Aorta (tissue), 5 donors: Measurements from ENCODE around the gene L2HGDH. TPM values are rescaled to one million over a fixed set of nuclear protein-coding genes. Genes with fewer than 3 reads are reported as not detected.

Experiments
- ATAC-seq: fragments of 200-7000 bp; cut with Tn5 transposase; one replicate; pipeline ENCODE4 v1.9.1; 2022; ENCODE audit warnings: moderate library complexity; ENCODE audit not compliant: low FRiP score
- DNase-seq, 2 donors: peaks; one replicate each; pipeline ENCODE4 v3.0.0-alpha.2; 2020
- H3K27ac ChIP-seq, 2 donors: one replicate each; pipeline ENCODE4 v1.5.1; 2013; ENCODE audit warnings: low read length in 2 of 2, mild to moderate bottlenecking in 2 of 2, moderate library complexity in 2 of 2, control low read depth in 1 of 2, inconsistent platforms in 1 of 2, low read depth in 1 of 2
- H3K27me3 ChIP-seq, 2 donors: one replicate each; pipeline ENCODE4 v1.6.1; 2013; ENCODE audit warnings: control low read depth in 1 of 2, low read length in 1 of 2, mild to moderate bottlenecking in 1 of 2, moderate library complexity in 1 of 2; ENCODE audit not compliant: insufficient read depth in 2 of 2, control insufficient read depth in 1 of 2
- H3K36me3 ChIP-seq, 2 donors: one replicate each; pipeline ENCODE4 v1.6.1; 2013; ENCODE audit warnings: control low read depth in 1 of 2, low read length in 1 of 2, mild to moderate bottlenecking in 1 of 2; ENCODE audit not compliant: insufficient read depth in 2 of 2, control insufficient read depth in 1 of 2
- H3K4me1 ChIP-seq, 2 donors: one replicate each; pipeline ENCODE4 v1.6.1; 2013; ENCODE audit warnings: low read length in 2 of 2, control low read depth in 1 of 2, mild to moderate bottlenecking in 1 of 2, moderate library complexity in 1 of 2; ENCODE audit not compliant: insufficient read depth in 2 of 2, control insufficient read depth in 1 of 2
- H3K4me3 ChIP-seq, 2 donors: one replicate each; pipeline ENCODE4 v1.5.1; 2013; ENCODE audit warnings: low read length in 2 of 2, control low read depth in 1 of 2, mild to moderate bottlenecking in 1 of 2
- H3K9me3 ChIP-seq: one replicate; pipeline ENCODE4 v1.6.1; 2013; ENCODE audit warnings: mild to moderate bottlenecking, low read length; ENCODE audit not compliant: control insufficient read depth
- WGBS, 2 donors: extraction: QIAGEN DNeasy Blood & Tissue Kit; methylation state at CpG; one replicate each; pipeline ENCODE4 v1.1.7; 2013; 5-methylcytosine and 5-hydroxymethylcytosine counted together
- intact Hi-C, 2 donors: fragments of 100-400 bp; cut with DNase I; formaldehyde crosslinking; loops; one replicate each; pipeline versions ENCODE4 v1.14.2 to v1.15.0; 2022
- polyA plus RNA-seq, 2 donors: library from polyadenylated mRNA; stranded (reverse); fragments of 200-250 nt; gene quantifications; one replicate each; pipeline ENCODE4 v1.2.3, GENCODE V29; 2013
- total RNA-seq, 2 donors: library from RNA; stranded (reverse); fragmentation: NEBNext Ultra II Directional; extraction: Animal tissue kit (Norgen Biotek cat#: 25700); gene quantifications; one replicate each; pipeline ENCODE4 v1.2.1, GENCODE V29; 2021
- donor health status: healthy with polysubstance abuse.
- donor health status: Bipolar disorder and iron deficiency.
- donor health status: DM: no; HTN: no; CAD: no.
- donor health status: DM: no; HTN: no; CAD: no.
- donor health status: DM: yes; HTN: yes; CAD: no.

Gene L2HGDH
- total and polyA plus RNA-seq, 4 donors: 1.9 to 2.7 (median 2.3) TPM

- Histone ChIP-seq H3K4me1 (no peaks in the 10 kb centered on the region), H3K27me3 (no peaks in the 10 kb centered on the region), H3K36me3 (no peaks in the 10 kb centered on the region), H3K27ac (no peak overlapping the region), H3K4me3 (no peak overlapping the region), H3K9me3 (no peaks in the 10 kb centered on the region)
- 95% methylated on average over 5 of the region's 5 CpGs for WGBS, 2 donors
- intact Hi-C loops: no loop called here
- ATAC-seq (no peak), DNase-seq (no peak)
Measured at GRCh38 chr14:50288146-50288545, 23.9 kb downstream of the L2HGDH start.

DNA sequence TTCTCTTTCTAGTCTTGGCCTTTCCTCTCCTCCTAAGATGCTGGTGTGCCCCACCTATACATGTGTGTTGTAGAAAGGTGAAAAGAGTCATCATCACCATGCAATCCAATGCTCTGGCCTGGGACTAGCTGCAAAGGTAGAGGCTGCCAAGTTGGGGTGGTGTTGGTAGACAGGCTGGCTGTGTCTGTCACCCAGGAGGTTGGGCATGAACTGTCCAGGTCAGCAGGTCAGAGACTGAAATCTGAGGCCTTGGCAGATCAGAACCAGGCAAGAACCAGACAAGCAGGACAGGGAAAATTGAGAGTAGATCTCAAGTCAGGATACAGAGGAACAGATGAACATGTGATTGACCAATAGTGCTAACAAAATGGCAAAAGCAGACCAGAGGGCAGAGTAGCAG, 26.2 kb downstream of the L2HGDH start:
- H3K27ac ChIP-seq: no peak overlapping the region
- no peaks in the 10 kb centered on the region for H3K4me1 ChIP-seq
- ATAC-seq: no peak
- no peaks in the 10 kb centered on the region for H3K36me3 ChIP-seq
- intact Hi-C loops: no loop called here
- H3K4me3 ChIP-seq: no peak overlapping the region
- no peak for DNase-seq
- no peaks in the 10 kb centered on the region for H3K27me3 ChIP-seq
- H3K9me3 ChIP-seq: no peaks in the 10 kb centered on the region

DNA sequence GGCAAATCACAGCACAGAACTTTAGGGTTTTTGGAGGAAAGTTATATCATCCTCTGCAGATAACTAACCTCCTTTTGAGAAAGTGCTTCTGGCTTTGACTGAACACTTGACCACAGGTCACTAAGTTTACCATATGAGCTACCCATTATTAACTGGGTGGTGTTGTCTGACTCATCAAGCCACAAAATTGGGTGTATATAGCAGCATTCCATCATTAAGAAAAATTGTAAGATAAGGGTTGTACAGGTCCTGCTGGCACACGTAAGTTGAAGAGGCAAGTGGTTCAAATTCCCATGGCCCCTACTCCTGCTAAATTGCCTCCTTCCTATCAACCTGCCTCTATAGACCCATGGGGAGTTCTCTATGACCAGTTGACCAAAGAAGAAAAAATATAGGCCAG, 39.5 kb downstream of the L2HGDH start:
- no peak for ATAC-seq
- WGBS, 2 donors: 97% methylated on average over 1 of the region's 1 CpG
- H3K4me1 ChIP-seq: no peaks in the 10 kb centered on the region
- no peaks in the 10 kb centered on the region for H3K27me3 ChIP-seq
- H3K9me3 ChIP-seq: no peaks in the 10 kb centered on the region
- intact Hi-C loops: no loop called here
- no peak overlapping the region for H3K4me3 ChIP-seq
- no peak overlapping the region for H3K27ac ChIP-seq
- no peak for DNase-seq
- H3K36me3 ChIP-seq: peaks cover 0 to 2% of the 10 kb centered on the region in 2 donors

DNA sequence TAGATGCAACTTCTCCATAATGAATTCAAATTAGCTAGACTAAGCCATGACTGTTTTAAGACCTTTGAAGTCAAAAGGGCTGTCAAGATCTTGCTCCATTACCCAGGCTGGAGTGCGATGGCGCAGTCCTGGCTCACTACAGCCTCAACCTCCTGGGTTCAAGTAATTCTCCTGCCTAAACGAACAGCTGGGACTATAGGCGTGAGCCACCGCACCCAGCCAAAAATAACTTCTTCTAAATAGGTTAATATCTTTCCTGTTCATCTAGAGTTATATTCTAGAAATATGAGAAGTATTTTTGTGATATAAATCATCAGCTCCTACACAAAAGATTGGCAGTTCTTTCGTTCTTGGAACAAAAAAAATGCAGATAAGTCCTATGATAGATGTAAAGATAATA, 41.1 kb downstream of the L2HGDH start:
- peaks cover 0 to 2% of the 10 kb centered on the region in 2 donors for H3K36me3 ChIP-seq

DNA sequence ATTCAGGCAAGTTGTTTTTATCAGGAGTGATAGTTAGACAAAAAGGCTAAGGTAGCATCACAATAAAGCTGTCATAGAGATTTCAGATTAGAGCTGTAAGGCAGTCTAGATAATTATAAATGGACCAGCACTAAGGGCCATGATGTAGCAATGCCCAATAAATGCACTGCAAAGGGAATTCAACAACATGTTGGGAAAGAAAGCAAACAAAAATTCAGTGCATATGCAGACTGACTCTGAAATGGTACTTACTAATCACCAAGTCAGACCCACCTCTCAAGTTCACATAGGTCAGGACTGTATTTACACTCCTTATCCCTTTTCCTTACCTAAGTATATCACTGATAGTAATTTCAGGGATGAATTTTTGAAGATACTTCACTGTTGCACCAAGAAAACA, 47.0 kb downstream of the L2HGDH start:
- intact Hi-C loops: no loop called here
- Histone ChIP-seq H3K36me3 (no peaks in the 10 kb centered on the region), H3K4me3 (no peak overlapping the region), H3K27me3 (no peaks in the 10 kb centered on the region), H3K4me1 (no peaks in the 10 kb centered on the region), H3K9me3 (no peaks in the 10 kb centered on the region), H3K27ac (no peak overlapping the region)
- ATAC-seq (no peak), DNase-seq (no peak)

More for the DNA sequence above, 41.1 kb downstream of the L2HGDH start:
- intact Hi-C loops: no loop called here
- Histone ChIP-seq H3K4me1 (no peaks in the 10 kb centered on the region), H3K27ac (no peak overlapping the region), H3K27me3 (no peaks in the 10 kb centered on the region), H3K9me3 (no peaks in the 10 kb centered on the region), H3K4me3 (no peak overlapping the region)
- 66 to 71% methylated on average over 6 of the region's 6 CpGs for WGBS, 2 donors
- ATAC-seq: no peak
- no peak for DNase-seq

- ATAC-seq (no peak), DNase-seq (no peak)
- no peaks in the 10 kb centered on the region for H3K27me3 ChIP-seq
- intact Hi-C loops: no loop called here
- WGBS, 2 donors: 59 to 69% methylated on average over 4 of the region's 4 CpGs
- no peaks in the 10 kb centered on the region for H3K9me3 ChIP-seq
- no peaks in the 10 kb centered on the region for H3K36me3 ChIP-seq
- no peaks in the 10 kb centered on the region for H3K4me1 ChIP-seq
- H3K4me3 ChIP-seq: no peak overlapping the region
- H3K27ac ChIP-seq: no peak overlapping the region
Measured at GRCh38 chr14:50263321-50263720, 48.7 kb downstream of the L2HGDH start.

DNA sequence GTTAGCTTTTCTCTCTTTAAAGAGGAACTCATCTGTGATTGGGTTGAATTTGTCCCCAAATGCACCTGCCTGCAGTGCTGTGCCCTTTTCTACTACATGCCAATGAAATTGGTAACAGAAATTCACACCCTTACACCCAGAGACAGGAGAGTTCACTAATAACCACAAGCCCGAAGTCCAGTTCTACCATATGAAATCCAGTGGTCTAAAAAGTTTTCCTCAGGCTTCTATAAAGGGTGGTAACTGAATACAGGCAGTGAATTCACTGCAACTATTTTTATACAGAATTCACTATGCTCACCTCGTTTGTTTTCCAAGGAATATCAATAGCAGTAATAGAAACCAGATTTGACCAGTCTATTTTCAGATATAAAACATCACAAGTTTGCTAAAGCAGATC, 49.2 kb downstream of the L2HGDH start:
- Histone ChIP-seq H3K27me3 (no peaks in the 10 kb centered on the region), H3K9me3 (no peaks in the 10 kb centered on the region), H3K27ac (no peak overlapping the region), H3K36me3 (no peaks in the 10 kb centered on the region), H3K4me3 (no peak overlapping the region), H3K4me1 (no peaks in the 10 kb centered on the region)
- ATAC-seq (no peak), DNase-seq (no peak)
- intact Hi-C loops: no loop called here
- 49 to 60% methylated on average over 2 of the region's 2 CpGs for WGBS, 2 donors

DNA sequence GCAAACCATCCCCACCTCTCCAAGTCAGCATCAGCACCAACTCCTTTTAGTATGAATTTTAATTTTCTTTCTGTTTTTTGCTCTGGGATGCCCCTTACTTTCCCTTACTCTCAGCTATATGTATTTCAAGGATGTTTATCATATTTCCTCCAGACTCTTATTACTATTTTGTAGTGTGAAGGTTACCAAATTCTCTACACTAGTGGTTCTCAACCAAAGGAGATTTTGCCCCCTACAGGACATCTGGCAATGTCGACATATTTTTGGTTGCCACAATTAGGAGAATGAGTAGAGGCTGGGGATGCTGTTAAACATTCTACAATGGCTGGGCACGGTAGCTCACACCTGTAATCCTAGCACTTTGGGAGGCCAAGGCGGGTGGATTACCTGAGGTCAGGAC, 51.5 kb downstream of the L2HGDH start:
- no peak for ATAC-seq
- intact Hi-C loops: no loop called here
- DNase-seq: no peak
- no peaks in the 10 kb centered on the region for H3K27me3 ChIP-seq
- 37 to 40% methylated on average over 3 of the region's 3 CpGs for WGBS, 2 donors
- H3K4me3 ChIP-seq: no peak overlapping the region
- no peaks in the 10 kb centered on the region for H3K36me3 ChIP-seq
- H3K27ac ChIP-seq: no peak overlapping the region
- no peaks in the 10 kb centered on the region for H3K4me1 ChIP-seq
- no peaks in the 10 kb centered on the region for H3K9me3 ChIP-seq

- Histone ChIP-seq H3K4me1 (no peaks in the 10 kb centered on the region), H3K4me3 (no peak overlapping the region), H3K36me3 (no peaks in the 10 kb centered on the region), H3K9me3 (no peaks in the 10 kb centered on the region), H3K27me3 (no peaks in the 10 kb centered on the region), H3K27ac (no peak overlapping the region)
- ATAC-seq: no peak
- 71 to 73% methylated on average over 3 of the region's 3 CpGs for WGBS, 2 donors
- DNase-seq: no peak
- intact Hi-C loops: no loop called here
Measured at GRCh38 chr14:50260072-50260471, 52.0 kb downstream of the L2HGDH start.
